HepG2 (cell line): ENCODE results near the gene LYRM4. TPM values are rescaled to one million over a fixed set of nuclear protein-coding genes. Genes with fewer than 3 reads are reported as not detected.
A peak's percentile ranks its signal among the peaks of the same experiment; 100 is the strongest.

Experiments used
- DMAP1 ChIP-seq: IDR thresholded peaks from 2 replicates; pipeline ENCODE4 v1.6.1; 2016
- MLLT10 ChIP-seq: sonication (generic); formaldehyde crosslinking; IDR thresholded peaks from 2 replicates; pipeline ENCODE4 v1.4.0; 2020; ENCODE audit warnings: missing genetic modification reagents
- MTF2 ChIP-seq: sonication (generic); formaldehyde crosslinking; IDR thresholded peaks from 2 replicates; pipeline ENCODE4 v1.5.0; 2020; ENCODE audit warnings: missing genetic modification reagents, borderline replicate concordance
- MZF1 ChIP-seq: sonication (generic); formaldehyde crosslinking; IDR thresholded peaks from 2 replicates; pipeline ENCODE4 v1.8.1; 2023; ENCODE audit warnings: mild to moderate bottlenecking, missing genetic modification reagents, borderline replicate concordance
- PAWR ChIP-seq: sonication (generic); formaldehyde crosslinking; IDR thresholded peaks from 2 replicates; pipeline ENCODE4 v1.4.0; 2020; ENCODE audit warnings: missing genetic modification reagents, mild to moderate bottlenecking, borderline replicate concordance
- TARDBP ChIP-seq: sonication (generic); formaldehyde crosslinking; IDR thresholded peaks from 2 replicates; pipeline ENCODE4 v1.8.0; 2022; ENCODE audit warnings: mild to moderate bottlenecking, missing genetic modification reagents
- TBP ChIP-seq: sonication (generic); formaldehyde crosslinking; IDR thresholded peaks from 2 replicates; pipeline ENCODE4 v1.5.0; 2020; ENCODE audit warnings: missing genetic modification reagents
- ZNF570 ChIP-seq: sonication (generic); formaldehyde crosslinking; IDR thresholded peaks from 2 replicates; pipeline ENCODE4 v1.4.0; 2020; ENCODE audit warnings: mild to moderate bottlenecking, missing genetic modification reagents, borderline replicate concordance
- polyA plus RNA-seq, 8 experiments: library from polyadenylated mRNA; depleted of rRNA in 3 of 8; stranded (reverse) in 7 of 8; unstranded in 1 of 8; fragments of >200 nt; fragmentation: Illumina TruSeq in 4 of 8; extraction: Trizol in 4 of 8; gene quantifications; 2 replicates each; pipeline versions ENCODE4 v1.2.1 to v1.2.3, GENCODE V29; 2011 to 2016; ENCODE audit warnings: low read depth in 4 of 8, missing spikeins in 1 of 8, mixed read lengths in 1 of 8; ENCODE audit not compliant: insufficient read depth in 1 of 8
- total RNA-seq, 5 experiments: library from RNA; depleted of rRNA; stranded (reverse); fragments of >200 nt; fragmentation: Illumina TruSeq; extraction: Trizol; gene quantifications; 2 replicates each; pipeline ENCODE4 v1.2.3, GENCODE V29; 2016; ENCODE audit warnings: low read depth in 1 of 5
- TF ChIP-seq, protein P1 (sequence below): sonication (generic); formaldehyde crosslinking; IDR thresholded peaks from 2 replicates; pipeline ENCODE4 v1.4.0; 2020; ENCODE audit warnings: missing genetic modification reagents
- TF ChIP-seq, protein P2 (sequence below): fragments of 450-650 bp; IDR thresholded peaks from 2 replicates; pipeline ENCODE4 v1.6.1; 2016
- TF ChIP-seq, protein P3 (sequence below): sonication (generic); formaldehyde crosslinking; IDR thresholded peaks from 2 replicates; pipeline ENCODE4 v1.5.1; 2020; ENCODE audit warnings: missing genetic modification reagents, mild to moderate bottlenecking, borderline replicate concordance
- TF ChIP-seq, protein P4 (sequence below): sonication (generic); formaldehyde crosslinking; IDR thresholded peaks from 2 replicates; pipeline ENCODE4 v1.4.0; 2020; ENCODE audit warnings: missing genetic modification reagents
- TF ChIP-seq, protein P5 (sequence below): sonication (generic); formaldehyde crosslinking; IDR thresholded peaks from 2 replicates; pipeline ENCODE4 v1.8.1; 2023; ENCODE audit warnings: missing genetic modification reagents, inconsistent platforms, borderline replicate concordance
- TF ChIP-seq, protein P6 (sequence below): sonication (generic); formaldehyde crosslinking; IDR thresholded peaks from 2 replicates; pipeline ENCODE4 v1.5.1; 2020; ENCODE audit warnings: mild to moderate bottlenecking, missing genetic modification reagents, moderate library complexity

The LYRM4 gene
- total and polyA plus RNA-seq, 2 of the 13 experiments (the other 11 are each of a cell fraction or from before 2014, with no cell fraction given): 64.6 to 67.5 TPM

DNA sequence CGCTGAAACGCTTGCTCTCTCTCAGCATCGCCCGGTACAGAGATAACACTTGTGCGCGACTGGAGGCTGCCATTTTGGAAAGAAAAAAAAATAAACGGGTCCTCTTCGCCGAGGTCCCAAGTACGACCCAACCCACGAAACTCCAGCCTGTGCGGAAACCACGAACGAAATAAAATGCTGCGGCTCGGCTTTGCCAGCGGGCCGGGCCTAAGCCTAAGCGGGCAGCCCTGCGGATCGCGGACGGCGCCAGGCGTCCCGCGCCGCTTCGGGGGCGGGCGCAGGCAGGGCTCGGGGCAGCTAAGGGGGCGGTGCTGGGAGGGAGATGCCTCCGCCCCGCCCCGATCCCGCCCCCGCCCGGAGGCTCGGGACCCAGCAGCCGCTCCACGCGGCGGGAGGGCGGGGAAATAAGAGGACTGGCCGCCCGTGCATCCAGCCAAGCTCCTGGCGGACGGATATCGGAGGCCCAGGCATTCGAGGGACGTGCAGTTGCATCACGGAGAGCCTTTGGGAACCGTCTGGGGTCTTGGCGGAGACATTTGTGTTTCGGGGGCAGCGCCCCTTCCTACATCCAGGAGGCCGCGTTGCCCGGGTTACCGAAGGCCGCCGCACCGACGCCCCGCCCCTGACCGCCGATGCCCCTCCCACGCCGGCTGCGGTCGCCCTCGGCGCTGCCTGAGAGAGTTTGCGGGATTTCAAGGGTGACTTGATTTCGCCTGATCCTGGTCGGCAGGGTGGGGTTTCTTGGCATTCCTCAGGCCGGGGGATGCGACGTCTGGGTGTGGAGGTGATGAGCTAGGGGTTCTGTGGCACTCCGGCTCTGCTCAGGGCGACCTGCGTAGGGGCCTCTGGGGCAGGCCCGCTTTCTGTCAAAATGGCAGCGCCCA lies at the start of gene LYRM4, which contains the start of gene FARS2 (continued):
- TF ChIP-seq, protein P1, sequence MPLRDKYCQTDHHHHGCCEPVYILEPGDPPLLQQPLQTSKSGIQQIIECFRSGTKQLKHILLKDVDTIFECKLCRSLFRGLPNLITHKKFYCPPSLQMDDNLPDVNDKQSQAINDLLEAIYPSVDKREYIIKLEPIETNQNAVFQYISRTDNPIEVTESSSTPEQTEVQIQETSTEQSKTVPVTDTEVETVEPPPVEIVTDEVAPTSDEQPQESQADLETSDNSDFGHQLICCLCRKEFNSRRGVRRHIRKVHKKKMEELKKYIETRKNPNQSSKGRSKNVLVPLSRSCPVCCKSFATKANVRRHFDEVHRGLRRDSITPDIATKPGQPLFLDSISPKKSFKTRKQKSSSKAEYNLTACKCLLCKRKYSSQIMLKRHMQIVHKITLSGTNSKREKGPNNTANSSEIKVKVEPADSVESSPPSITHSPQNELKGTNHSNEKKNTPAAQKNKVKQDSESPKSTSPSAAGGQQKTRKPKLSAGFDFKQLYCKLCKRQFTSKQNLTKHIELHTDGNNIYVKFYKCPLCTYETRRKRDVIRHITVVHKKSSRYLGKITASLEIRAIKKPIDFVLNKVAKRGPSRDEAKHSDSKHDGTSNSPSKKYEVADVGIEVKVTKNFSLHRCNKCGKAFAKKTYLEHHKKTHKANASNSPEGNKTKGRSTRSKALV: 0 out of 2 replicates have a peak, but pooled peaks have one; percentile 15
- TF ChIP-seq, protein P2, sequence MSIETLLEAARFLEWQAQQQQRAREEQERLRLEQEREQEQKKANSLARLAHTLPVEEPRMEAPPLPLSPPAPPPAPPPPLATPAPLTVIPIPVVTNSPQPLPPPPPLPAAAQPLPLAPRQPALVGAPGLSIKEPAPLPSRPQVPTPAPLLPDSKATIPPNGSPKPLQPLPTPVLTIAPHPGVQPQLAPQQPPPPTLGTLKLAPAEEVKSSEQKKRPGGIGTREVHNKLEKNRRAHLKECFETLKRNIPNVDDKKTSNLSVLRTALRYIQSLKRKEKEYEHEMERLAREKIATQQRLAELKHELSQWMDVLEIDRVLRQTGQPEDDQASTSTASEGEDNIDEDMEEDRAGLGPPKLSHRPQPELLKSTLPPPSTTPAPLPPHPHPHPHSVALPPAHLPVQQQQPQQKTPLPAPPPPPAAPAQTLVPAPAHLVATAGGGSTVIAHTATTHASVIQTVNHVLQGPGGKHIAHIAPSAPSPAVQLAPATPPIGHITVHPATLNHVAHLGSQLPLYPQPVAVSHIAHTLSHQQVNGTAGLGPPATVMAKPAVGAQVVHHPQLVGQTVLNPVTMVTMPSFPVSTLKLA: peak; percentile 78
- TF ChIP-seq, protein P3, sequence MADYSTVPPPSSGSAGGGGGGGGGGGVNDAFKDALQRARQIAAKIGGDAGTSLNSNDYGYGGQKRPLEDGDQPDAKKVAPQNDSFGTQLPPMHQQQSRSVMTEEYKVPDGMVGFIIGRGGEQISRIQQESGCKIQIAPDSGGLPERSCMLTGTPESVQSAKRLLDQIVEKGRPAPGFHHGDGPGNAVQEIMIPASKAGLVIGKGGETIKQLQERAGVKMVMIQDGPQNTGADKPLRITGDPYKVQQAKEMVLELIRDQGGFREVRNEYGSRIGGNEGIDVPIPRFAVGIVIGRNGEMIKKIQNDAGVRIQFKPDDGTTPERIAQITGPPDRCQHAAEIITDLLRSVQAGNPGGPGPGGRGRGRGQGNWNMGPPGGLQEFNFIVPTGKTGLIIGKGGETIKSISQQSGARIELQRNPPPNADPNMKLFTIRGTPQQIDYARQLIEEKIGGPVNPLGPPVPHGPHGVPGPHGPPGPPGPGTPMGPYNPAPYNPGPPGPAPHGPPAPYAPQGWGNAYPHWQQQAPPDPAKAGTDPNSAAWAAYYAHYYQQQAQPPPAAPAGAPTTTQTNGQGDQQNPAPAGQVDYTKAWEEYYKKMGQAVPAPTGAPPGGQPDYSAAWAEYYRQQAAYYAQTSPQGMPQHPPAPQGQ (CRISPR knock-in tag): no peak
- no peak for TF ChIP-seq MTF2 (CRISPR knock-in tag)
- no peak for TF ChIP-seq MZF1
- no peak for TF ChIP-seq PAWR (CRISPR knock-in tag)
- TF ChIP-seq MLLT10 (CRISPR knock-in tag): no peak
- TF ChIP-seq, protein P4, sequence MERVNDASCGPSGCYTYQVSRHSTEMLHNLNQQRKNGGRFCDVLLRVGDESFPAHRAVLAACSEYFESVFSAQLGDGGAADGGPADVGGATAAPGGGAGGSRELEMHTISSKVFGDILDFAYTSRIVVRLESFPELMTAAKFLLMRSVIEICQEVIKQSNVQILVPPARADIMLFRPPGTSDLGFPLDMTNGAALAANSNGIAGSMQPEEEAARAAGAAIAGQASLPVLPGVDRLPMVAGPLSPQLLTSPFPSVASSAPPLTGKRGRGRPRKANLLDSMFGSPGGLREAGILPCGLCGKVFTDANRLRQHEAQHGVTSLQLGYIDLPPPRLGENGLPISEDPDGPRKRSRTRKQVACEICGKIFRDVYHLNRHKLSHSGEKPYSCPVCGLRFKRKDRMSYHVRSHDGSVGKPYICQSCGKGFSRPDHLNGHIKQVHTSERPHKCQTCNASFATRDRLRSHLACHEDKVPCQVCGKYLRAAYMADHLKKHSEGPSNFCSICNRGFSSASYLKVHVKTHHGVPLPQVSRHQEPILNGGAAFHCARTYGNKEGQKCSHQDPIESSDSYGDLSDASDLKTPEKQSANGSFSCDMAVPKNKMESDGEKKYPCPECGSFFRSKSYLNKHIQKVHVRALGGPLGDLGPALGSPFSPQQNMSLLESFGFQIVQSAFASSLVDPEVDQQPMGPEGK (CRISPR knock-in tag): peak; percentile 67; the same call in 1 of the 2 replicates
- peak; percentile 74 for TF ChIP-seq TARDBP (CRISPR knock-in tag)
- no peak for TF ChIP-seq ZNF570 (CRISPR knock-in tag)
- TF ChIP-seq TBP: peak; percentile 38; the same call in 1 of the 2 replicates
- TF ChIP-seq, protein P5, sequence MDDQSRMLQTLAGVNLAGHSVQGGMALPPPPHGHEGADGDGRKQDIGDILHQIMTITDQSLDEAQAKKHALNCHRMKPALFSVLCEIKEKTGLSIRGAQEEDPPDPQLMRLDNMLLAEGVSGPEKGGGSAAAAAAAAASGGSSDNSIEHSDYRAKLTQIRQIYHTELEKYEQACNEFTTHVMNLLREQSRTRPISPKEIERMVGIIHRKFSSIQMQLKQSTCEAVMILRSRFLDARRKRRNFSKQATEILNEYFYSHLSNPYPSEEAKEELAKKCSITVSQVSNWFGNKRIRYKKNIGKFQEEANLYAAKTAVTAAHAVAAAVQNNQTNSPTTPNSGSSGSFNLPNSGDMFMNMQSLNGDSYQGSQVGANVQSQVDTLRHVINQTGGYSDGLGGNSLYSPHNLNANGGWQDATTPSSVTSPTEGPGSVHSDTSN: no peak
- peak; percentile 83 for TF ChIP-seq DMAP1 (CRISPR knock-in tag)
- TF ChIP-seq, protein P6, sequence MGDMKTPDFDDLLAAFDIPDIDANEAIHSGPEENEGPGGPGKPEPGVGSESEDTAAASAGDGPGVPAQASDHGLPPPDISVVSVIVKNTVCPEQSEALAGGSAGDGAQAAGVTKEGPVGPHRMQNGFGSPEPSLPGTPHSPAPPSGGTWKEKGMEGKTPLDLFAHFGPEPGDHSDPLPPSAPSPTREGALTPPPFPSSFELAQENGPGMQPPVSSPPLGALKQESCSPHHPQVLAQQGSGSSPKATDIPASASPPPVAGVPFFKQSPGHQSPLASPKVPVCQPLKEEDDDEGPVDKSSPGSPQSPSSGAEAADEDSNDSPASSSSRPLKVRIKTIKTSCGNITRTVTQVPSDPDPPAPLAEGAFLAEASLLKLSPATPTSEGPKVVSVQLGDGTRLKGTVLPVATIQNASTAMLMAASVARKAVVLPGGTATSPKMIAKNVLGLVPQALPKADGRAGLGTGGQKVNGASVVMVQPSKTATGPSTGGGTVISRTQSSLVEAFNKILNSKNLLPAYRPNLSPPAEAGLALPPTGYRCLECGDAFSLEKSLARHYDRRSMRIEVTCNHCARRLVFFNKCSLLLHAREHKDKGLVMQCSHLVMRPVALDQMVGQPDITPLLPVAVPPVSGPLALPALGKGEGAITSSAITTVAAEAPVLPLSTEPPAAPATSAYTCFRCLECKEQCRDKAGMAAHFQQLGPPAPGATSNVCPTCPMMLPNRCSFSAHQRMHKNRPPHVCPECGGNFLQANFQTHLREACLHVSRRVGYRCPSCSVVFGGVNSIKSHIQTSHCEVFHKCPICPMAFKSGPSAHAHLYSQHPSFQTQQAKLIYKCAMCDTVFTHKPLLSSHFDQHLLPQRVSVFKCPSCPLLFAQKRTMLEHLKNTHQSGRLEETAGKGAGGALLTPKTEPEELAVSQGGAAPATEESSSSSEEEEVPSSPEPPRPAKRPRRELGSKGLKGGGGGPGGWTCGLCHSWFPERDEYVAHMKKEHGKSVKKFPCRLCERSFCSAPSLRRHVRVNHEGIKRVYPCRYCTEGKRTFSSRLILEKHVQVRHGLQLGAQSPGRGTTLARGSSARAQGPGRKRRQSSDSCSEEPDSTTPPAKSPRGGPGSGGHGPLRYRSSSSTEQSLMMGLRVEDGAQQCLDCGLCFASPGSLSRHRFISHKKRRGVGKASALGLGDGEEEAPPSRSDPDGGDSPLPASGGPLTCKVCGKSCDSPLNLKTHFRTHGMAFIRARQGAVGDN (CRISPR knock-in tag): peak; percentile 80
